Esophagus squamous epithelium (tissue), 4 donors: ENCODE data around the gene GNA14.

ENCODE experiments used
- CTCF ChIP-seq, 6 experiments: fragments of 450-650 bp in 4 of 6; fragments of 200-600 bp in 2 of 6; sonication (generic) in 2 of 6; IDR thresholded peaks; one replicate each; pipeline ENCODE4 v1.5.1; 2016 to 2019; ENCODE audit warnings: antibody characterized with exemption in 6 of 6, mild to moderate bottlenecking in 4 of 6, moderate library complexity in 4 of 6
- POLR2A ChIP-seq, 4 donors: fragments of 450-650 bp; IDR thresholded peaks; one replicate each; pipeline ENCODE4 v1.6.1; 2017; ENCODE audit warnings: antibody characterized with exemption in 4 of 4, mild to moderate bottlenecking in 4 of 4, moderate library complexity in 3 of 4

- TF ChIP-seq CTCF (IDR thresholded peaks at IDR 0.05) (no peak), POLR2A (IDR thresholded peaks at IDR 0.05) (no peak)
These were observed 47.3 kb downstream of the GNA14 start for GRCh38 chr9:77600810-77601209.
